ENCODE data around the gene GFOD1. TPM values are rescaled to one million over a fixed set of nuclear protein-coding genes. Genes with fewer than 3 reads are reported as not detected.

The GFOD1 gene
- polyA plus RNA-seq, 1 donor from 2014 or later, result 7.0 TPM

DNA sequence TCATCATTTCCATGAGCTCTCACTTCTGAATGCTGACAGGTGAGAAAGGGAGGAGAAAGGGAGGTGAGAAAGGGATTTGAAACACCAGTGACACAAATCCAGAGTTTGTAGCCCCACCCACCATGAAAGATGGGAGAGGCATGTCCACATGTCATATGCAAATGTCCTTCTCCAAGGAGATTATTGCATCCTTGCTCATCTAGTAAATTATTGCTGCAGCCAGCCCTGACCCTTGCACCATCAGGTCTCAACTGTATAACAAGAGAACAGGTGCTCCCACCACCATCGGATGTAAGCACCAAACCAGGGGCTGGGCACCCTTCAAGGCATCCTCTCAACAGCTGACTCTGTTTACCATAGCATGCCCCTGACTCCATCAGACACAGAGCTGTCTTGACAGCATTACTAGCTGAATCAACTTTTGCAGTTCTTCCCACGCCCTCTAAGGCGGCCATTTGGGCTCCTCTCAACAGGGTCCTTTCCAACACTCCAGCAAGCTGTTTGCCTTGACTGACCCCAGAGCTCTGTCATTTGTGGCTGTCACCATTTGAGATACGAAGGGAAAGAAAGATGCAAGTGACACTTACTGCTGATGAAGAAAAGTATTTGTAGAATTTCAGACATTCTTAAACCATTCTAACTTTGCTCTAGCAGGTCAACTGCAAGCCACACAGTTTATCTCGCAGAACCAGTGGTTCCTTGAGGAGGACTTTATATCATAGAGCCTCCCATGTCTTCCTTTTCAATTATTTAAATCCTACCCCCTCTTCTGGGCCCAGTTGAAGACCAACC, 14.2 kb downstream of the GFOD1 start:
- no peak overlapping the region for H3K27ac ChIP-seq (ENCODE audit: low read length)
- no peaks in the 10 kb centered on the region for H3K27me3 ChIP-seq (ENCODE audit: insufficient read depth, low read depth, low read length)
- no peaks in the 10 kb centered on the region for H3F3A ChIP-seq (ENCODE audit: insufficient read depth, low read length, poor library complexity, severe bottlenecking)
- peaks cover 6% of the 10 kb centered on the region for H3K36me3 ChIP-seq (ENCODE audit: insufficient read depth, low read length)
- no peak overlapping the region for H3K4me2 ChIP-seq (ENCODE audit: low read length)
- H3K4me3 ChIP-seq (ENCODE audit: low read length), result no peak overlapping the region
- H3K79me2 ChIP-seq (replicated peaks; ENCODE audit: insufficient read depth, low read length), result no peaks in the 10 kb centered on the region
- no peak overlapping the region for H2AFZ ChIP-seq (ENCODE audit: low read depth, low read length)
- no peaks in the 10 kb centered on the region for H3K9me2 ChIP-seq (ENCODE audit: insufficient read depth, low read length)
- H3K9me3 ChIP-seq (ENCODE audit: low read length), result no peaks in the 10 kb centered on the region
- TF ChIP-seq CTCF (IDR thresholded peaks at IDR 0.05; ENCODE audit: poor library complexity, severe bottlenecking), result no peak
- H3K9ac ChIP-seq (ENCODE audit: low read length), result no peak overlapping the region
- no peaks in the 10 kb centered on the region for H4K20me1 ChIP-seq (ENCODE audit: insufficient read depth)

DNA sequence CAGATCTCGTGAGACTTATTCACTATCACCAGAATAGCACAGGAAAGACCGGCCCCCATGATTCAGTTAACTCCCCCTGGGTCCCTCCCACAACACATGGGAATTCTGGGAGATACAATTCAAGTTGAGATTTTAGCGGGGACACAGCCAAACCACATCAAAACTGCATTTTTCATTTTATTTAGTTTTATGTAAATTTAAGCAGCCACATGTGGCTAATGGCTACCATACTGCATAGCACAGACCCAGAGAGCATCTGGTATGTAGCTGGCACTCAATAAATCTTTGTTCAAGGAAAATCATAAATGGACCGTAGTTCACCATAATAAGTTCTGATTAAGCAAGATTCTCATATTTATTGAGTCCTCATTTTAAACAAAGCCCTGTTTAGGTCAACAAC, 15.3 kb downstream of the GFOD1 start:
- H3K27ac ChIP-seq (ENCODE audit: low read length), result no peak overlapping the region
- no peaks in the 10 kb centered on the region for H4K20me1 ChIP-seq (ENCODE audit: insufficient read depth)
- H3K9ac ChIP-seq (ENCODE audit: low read length), result no peak overlapping the region
- TF ChIP-seq, protein P1, sequence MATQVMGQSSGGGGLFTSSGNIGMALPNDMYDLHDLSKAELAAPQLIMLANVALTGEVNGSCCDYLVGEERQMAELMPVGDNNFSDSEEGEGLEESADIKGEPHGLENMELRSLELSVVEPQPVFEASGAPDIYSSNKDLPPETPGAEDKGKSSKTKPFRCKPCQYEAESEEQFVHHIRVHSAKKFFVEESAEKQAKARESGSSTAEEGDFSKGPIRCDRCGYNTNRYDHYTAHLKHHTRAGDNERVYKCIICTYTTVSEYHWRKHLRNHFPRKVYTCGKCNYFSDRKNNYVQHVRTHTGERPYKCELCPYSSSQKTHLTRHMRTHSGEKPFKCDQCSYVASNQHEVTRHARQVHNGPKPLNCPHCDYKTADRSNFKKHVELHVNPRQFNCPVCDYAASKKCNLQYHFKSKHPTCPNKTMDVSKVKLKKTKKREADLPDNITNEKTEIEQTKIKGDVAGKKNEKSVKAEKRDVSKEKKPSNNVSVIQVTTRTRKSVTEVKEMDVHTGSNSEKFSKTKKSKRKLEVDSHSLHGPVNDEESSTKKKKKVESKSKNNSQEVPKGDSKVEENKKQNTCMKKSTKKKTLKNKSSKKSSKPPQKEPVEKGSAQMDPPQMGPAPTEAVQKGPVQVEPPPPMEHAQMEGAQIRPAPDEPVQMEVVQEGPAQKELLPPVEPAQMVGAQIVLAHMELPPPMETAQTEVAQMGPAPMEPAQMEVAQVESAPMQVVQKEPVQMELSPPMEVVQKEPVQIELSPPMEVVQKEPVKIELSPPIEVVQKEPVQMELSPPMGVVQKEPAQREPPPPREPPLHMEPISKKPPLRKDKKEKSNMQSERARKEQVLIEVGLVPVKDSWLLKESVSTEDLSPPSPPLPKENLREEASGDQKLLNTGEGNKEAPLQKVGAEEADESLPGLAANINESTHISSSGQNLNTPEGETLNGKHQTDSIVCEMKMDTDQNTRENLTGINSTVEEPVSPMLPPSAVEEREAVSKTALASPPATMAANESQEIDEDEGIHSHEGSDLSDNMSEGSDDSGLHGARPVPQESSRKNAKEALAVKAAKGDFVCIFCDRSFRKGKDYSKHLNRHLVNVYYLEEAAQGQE (IDR thresholded peaks at IDR 0.05; ENCODE audit: borderline replicate concordance), result no peak
- no peak for TF ChIP-seq MXI1 (conservative IDR thresholded peaks at IDR 0.05; ENCODE audit: poor library complexity, severe bottlenecking)
- no peak for TF ChIP-seq POLR2AphosphoS5 (IDR thresholded peaks at IDR 0.05)
- no peak for TF ChIP-seq RAD21 (conservative IDR thresholded peaks at IDR 0.05)
- TF ChIP-seq CTCF (IDR thresholded peaks at IDR 0.05; ENCODE audit: poor library complexity, severe bottlenecking), result no peak
- TF ChIP-seq TAF1 (IDR thresholded peaks at IDR 0.05; ENCODE audit: low read depth), result no peak
- no peak for TF ChIP-seq EP300 (conservative IDR thresholded peaks at IDR 0.05; ENCODE audit: poor library complexity, severe bottlenecking)
- TF ChIP-seq SMC3 (conservative IDR thresholded peaks at IDR 0.05; ENCODE audit: poor library complexity), result no peak
- TF ChIP-seq EZH2 (IDR thresholded peaks at IDR 0.05; ENCODE audit: borderline replicate concordance, insufficient read depth, low read length, poor library complexity, severe bottlenecking), result no peak
- H3K4me2 ChIP-seq (ENCODE audit: low read length), result no peak overlapping the region
- H3K4me3 ChIP-seq (ENCODE audit: low read length), result no peak overlapping the region
- no peaks in the 10 kb centered on the region for H3K9me2 ChIP-seq (ENCODE audit: insufficient read depth, low read length)
- H2AFZ ChIP-seq (ENCODE audit: low read depth, low read length), result no peak overlapping the region
- H3K27me3 ChIP-seq (ENCODE audit: insufficient read depth, low read depth, low read length), result no peaks in the 10 kb centered on the region
- no peaks in the 10 kb centered on the region for H3K79me2 ChIP-seq (replicated peaks; ENCODE audit: insufficient read depth, low read length)
- H3K36me3 ChIP-seq (ENCODE audit: insufficient read depth, low read length), result peaks cover 6% of the 10 kb centered on the region
- H3F3A ChIP-seq (ENCODE audit: insufficient read depth, low read length, poor library complexity, severe bottlenecking), result no peaks in the 10 kb centered on the region
- H3K9me3 ChIP-seq (ENCODE audit: low read length), result no peaks in the 10 kb centered on the region
